RPMI7951 (cell line): Measurements from ENCODE around the gene ADSL. TPM values are rescaled to one million over a fixed set of nuclear protein-coding genes. Genes with fewer than 3 reads are reported as not detected.
A peak's percentile ranks its signal among the peaks of the same experiment; 100 is the strongest.

Experiments used
- DNase-seq: peaks from one replicate; pipeline ENCODE4 v3.0.0-alpha.2; 2012; ENCODE audit warnings: low read depth
- total RNA-seq: library from RNA; depleted of rRNA; stranded (reverse); fragments of >200 nt; shearing (Covaris generic); gene quantifications from 2 replicates; pipeline ENCODE4 v1.2.3, GENCODE V29; 2014

The ADSL gene
- total RNA-seq, 1 experiment from 2014 or later = 129 TPM

DNA sequence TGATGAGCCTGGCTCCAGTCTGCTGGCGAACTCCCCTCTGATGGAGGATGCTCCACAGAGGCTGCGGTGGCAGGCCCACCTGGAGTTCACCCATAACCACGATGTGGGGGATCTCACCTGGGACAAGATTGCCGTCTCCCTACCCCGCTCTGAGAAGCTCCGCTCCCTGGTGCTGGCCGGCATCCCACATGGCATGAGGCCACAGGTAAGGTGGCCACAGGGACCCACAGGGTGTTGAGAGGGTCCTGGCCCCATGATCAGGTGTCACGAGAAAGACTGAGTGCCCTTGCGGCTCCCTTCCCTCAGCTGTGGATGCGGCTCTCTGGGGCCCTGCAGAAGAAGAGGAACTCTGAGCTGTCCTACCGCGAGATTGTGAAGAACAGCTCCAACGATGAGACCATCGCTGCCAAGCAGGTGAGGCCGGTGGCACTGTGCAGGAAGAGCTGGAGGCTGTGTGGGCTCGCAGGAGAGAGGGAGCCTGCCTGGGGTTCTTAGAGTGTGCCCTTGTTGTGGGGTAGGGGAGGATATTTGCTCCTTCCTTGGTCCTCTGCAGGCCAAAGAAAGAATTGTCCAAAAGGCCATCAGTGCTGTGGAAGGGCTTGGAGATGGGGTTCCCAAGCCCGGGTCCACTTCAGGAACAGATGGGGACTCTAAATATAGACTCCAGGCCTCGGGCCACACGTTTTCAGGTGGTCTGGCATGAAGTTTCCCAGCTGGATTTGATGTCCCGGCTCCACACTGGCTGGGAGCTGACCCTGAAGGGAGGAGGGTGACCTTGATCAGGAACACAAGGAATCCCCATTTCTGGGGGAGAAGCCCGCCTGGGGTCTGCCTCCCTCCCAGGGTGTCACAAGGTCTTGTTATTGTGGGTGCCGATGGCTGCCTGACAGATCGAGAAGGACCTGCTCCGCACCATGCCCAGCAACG, 58.2 kb downstream of the ADSL start:
- no peak for DNase-seq

DNA sequence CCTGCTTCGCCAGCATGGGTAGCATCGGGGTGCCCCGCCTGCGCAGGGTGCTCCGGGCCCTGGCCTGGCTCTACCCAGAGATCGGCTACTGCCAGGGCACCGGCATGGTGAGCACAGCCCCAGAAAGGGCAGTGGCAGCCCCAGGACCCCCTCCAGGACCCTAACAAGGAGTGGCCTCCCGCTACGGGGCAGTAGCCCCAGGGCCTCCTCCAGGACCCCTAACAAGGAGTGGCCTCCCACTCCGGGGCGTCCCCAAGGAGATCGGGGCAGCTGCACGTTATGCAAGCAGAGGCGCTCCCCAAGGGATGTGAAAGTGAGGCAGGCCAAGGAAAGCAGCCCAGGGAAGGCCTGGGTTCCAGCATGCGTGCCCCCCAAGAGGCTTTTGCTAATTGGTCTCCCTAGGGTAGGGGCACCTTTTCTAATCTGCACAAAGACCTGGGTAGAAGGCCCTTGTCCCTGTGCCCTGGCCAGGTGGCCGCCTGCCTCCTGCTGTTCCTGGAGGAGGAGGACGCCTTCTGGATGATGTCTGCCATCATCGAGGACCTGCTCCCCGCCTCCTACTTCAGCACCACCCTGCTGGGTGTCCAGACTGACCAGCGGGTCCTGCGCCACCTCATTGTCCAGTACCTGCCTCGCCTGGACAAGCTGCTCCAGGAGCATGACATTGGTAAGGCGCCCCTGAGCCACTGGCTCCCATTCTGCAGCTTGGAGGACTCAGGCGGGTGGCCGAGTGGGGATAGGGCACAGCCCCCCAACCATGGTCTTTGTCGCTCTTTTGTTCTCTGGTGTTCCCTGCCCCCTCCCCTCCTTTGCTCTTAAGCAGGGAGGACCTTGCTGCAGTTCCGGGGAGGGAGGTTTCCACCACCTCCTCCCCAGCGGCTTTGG, 59.1 kb downstream of the ADSL start:
- DNase-seq = no peak

GRCh38 chr22:40406063-40406890, 60.0 kb downstream of the ADSL start:
- DNase-seq = no peak

DNA sequence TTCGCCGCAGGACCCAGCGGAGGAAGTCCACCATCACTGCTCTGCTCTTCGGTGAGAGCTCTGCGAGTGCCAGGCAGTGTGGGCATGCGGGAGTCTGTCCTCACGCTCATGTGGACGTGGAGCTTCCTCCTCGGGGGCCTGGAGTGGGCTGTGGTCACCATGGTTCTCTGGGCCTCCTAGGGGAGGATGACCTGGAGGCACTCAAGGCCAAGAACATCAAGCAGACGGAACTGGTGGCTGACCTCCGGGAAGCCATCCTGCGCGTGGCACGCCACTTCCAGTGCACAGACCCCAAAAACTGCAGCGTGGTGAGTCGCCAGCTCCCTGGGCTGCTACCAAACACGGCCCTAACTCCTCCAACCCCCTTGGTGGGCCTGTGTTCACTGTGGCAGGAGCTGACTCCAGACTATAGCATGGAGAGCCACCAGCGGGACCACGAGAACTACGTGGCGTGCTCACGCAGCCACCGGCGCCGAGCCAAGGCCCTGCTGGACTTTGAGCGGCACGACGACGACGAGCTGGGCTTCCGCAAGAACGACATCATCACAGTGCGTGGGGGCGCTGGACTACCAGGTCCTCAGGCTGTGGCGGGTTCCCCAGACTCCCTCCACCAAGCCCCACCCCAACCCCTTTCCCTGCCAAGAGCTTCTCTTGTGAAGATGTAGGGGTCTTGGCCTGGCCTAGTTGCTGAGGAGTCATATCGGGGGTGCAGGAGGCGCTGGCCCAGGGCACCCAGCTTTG, 60.9 kb downstream of the ADSL start:
- no peak for DNase-seq

GRCh38 chr22:40407831-40408717, 61.8 kb downstream of the ADSL start:
- no peak for DNase-seq

DNA sequence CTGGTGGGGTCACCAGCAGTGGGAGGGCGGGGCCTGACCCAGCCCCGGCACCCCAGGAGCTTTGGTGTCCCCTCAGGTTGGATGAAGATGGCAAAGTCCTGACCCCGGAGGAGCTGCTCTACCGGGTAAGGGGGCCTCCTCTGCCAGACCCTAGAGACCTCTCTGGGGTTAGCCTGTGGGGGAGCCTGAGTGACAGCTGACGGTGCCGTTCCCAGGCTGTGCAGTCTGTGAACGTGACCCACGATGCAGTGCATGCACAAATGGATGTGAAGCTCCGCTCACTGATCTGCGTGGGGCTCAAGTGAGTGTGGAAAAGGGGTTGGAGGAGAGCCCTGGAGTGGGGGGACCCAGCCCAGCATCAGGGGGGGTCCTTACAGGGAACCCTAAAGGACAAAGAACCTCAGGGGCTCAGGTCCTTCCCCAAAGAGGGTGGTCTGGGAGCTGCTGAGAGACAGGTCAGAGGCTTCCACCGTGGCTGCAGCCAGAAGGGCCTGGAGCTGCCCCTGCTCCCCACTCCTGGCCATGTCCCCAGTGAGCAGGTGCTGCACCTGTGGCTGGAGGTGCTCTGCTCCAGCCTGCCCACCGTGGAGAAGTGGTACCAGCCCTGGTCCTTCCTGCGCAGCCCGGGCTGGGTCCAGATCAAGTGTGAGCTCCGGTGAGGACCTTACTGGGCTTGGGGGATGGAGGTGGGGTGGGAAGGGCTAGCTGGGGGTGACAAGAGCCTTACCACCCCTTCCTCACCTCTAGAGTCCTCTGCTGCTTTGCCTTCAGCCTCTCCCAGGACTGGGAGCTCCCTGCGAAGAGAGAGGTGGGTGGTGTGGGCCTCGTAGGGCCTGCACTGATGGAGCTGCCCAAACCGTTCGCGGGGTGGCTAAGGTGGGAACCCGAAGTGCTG, 62.7 kb downstream of the ADSL start:
- no peak for DNase-seq

GRCh38 chr22:40409613-40410113, 63.4 kb downstream of the ADSL start:
- DNase-seq = no peak

DNA sequence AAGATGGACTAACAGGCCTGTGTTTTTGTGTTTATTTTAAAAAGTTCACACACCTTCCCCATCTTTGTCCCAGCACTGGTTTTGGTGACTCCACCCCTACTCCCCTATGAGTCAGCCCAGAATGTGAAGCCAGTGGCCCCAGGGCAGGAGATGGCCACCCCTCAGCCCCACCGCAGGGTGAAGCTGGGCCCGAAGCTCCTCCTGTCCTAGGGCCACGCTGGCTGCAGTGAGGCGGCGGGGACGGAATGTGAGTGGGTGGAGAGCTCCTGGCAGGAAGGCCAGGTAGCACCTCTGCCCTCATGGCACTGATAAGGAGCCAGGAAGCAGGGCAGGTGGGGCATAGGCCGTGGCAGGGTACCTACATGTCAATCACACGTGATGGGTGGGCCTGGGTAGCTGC, 64.0 kb downstream of the ADSL start:
- peak; percentile 59 for DNase-seq

GRCh38 chr22:40410731-40411505, 64.6 kb downstream of the ADSL start:
- DNase-seq = no peak

- DNase-seq = no peak
Measured at GRCh38 chr22:40411506-40411861, 65.2 kb downstream of the ADSL start.

- DNase-seq = no peak
Measured at GRCh38 chr22:40412441-40412840, 66.1 kb downstream of the ADSL start.

- no peak for DNase-seq
Measured at GRCh38 chr22:40413873-40414272, 67.6 kb downstream of the ADSL start.

DNA sequence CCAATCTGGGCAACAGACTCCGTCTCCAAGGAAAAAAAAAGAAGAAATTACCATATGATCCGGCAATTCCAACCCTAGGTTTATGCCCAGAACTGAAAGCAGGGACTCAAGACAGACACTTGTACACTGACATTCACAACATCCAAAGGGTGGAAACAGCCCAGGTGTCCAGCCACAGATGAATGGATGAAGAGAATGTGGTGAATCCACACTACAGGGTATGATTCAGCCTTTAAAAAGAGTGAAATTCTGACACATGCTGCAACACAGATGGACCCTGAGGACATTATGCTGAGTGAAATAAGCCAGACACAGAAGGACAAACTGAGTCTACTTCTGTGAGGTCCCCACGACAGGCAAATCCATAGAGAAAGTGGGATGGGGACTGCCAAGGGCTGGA, 68.0 kb downstream of the ADSL start:
- DNase-seq = peak; percentile 36

DNA sequence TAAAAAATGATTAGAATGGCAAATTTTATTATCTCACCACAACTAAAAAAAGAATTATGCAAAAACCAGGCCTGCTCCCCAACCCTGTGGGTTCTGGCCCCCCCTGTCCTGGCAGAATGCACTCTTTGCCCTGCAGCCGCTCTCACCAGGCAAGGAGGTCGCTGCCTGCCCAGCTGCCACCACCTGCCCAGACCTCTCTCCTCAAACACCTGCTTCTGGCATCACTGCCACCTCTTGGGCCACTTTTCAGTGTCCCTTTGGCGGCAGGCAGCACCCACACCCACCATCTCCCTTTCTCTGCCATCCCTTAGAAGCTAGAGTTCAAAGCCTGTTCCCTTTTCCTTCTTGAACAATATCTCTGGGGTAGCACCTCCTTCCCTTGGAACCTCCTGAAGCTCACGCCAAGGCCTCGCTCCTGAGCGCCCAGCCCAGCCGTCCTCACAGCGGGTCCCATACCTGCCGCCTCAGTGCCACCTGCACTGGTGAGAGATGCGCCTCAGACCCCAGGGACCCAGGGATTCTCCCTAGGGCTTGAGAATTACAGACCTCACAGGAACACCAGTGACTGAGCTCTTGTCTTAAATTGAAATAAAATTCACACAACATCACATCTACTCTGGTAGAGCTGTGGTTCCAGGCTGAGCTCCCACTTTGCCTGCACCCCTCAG, 68.7 kb downstream of the ADSL start:
- DNase-seq = no peak

DNA sequence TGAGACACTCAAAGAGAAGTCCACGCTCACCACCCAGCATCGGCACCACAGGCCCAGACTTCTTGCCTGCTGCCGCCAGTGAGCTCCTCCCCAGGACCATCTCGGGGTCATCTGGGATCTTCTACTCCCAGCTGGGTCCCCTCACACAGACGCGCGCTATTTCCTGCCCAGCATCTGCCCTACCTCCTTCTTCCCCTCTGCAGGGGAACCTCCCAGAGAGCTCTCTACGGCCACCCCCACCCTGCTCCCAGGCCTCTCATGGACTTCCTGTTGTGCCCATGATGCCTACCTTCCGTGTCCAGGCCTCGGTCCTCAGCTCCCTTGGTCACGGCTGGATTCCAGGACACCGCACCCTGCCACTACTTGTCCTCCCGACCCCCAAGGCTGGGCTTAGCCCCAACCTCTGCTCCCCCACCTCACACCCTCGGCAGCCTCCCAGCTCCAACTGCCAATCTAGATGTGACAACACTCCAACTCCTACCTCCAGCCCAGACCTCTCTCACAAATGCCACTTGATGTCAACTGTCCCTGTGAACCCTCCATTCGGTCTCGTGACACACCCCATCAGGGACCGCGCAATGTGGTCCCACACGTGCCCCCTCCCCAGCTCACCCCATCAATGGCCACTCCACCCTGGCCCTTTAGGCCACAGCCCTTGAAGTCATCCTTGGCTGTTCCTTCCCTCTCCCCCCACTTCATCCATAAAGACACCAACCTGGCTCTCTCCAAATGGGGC, 69.4 kb downstream of the ADSL start:
- DNase-seq = no peak

GRCh38 chr22:40416267-40416570, 69.9 kb downstream of the ADSL start:
- no peak for DNase-seq

GRCh38 chr22:40416636-40417035, 70.3 kb downstream of the ADSL start:
- DNase-seq = no peak
